HUDEP-2 (cell line): ENCODE results near the gene PAPLN.
A peak's percentile ranks its signal among the peaks of the same experiment; 100 is the strongest.
"Not testable (repeated sequence)": the region's sequence is repeated elsewhere in the genome, so short reads cannot be mapped to it uniquely, and the experiment has no call there.

Source experiments
- DNase-seq, 76 experiments: peaks; one replicate each; lab custom pipeline; 2025; ENCODE audit not compliant: unreplicated experiment in 76 of 76; lab: John Stamatoyannopoulos, UW

The PAPLN gene

GRCh38 chr14:73283608-73284379 lies 46.5 kb downstream of the PAPLN start:
- no peak for DNase-seq

GRCh38 chr14:73285979-73286378 lies 48.7 kb downstream of the PAPLN start:
- DNase-seq, result no peak

- DNase-seq, result no peak
These were observed 49.3 kb downstream of the PAPLN start for GRCh38 chr14:73286598-73286997.

- DNase-seq, result no peak
These were observed 49.8 kb downstream of the PAPLN start for GRCh38 chr14:73287071-73287470.

DNA sequence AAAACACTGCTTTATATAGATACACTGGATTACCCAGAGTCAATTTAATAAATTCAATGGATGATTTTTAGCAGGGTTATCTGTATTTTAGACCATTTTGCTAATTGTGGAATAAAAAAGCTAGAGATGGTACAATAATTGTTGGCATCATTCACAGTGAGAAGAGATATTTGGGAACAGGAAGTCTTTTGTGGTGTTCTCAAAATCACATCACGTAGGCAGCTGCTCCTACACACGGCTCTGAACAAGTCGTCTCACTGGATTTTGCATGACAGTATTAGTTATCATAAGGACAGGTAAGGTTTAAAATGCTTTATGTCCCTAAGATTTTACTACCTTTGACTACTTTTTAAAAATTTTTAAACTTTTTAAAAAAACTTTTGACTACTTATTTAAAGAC lies 52.0 kb downstream of the PAPLN start:
- no peak for DNase-seq

GRCh38 chr14:73289729-73290128 lies 52.4 kb downstream of the PAPLN start:
- no peak for DNase-seq

DNA sequence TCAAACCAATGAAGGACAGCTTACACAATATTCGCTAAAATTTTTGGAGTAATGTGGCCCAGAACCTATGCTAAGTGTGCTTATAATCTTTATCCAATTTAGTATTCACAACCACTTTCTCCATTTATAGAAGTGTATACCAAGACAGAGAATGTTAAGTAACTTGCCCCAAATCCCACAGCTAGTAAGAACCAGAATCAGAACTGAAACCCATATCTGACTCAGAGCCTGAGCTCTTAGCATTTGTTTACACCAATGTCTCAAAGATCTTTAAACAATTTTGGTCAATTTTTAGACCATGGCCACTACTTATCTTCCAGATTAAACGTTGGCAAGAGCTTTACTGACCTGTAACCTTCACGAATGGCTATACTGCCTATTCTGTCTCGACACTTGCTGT lies 53.0 kb downstream of the PAPLN start:
- no peak for DNase-seq

DNA sequence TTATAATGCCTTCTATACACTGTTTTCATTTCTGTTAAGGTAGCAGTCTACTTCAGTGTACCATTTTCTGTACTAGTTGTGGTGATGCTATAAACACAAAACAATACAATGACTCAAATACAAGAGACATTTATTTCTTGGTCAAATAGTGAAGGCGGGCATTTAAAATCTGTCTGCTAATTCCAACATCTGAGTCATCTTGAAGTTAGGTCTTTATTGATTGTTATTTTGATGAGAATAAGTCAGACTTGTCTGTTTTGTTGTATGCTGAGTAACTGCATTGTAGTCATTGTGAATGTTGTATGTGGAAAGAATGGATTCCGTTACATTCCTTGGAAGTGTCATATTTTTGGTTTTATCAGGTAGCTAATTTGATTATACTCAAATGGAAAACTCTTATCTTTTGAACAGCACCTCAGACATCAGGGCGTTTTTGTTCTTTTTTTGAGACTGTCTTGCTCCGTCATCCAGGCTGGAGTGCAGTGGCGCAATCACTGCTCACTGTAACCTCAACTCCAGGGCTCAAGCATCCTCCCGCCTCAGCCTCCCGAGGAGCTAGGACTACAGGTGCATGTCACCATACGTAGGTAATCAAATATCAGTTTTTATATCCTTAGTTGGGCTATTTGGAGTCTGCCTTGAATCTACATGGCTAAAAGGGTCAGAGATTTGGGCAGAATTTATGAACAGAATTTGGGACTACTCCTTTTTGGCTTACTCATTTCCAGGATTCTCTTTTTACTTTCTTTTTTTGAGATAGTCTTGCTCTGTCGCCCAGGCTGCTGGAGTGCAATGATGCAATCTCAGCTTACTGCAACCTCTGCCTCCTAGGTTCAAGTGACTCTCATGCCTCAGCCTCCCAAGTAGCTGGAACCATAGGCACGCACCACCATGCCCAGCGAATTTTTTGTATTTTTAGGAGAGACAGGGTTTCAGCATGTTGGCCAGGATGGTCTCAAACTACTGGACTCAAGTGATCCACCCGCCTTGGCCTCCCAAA lies 56.8 kb downstream of the PAPLN start:
- no peak for DNase-seq

GRCh38 chr14:73295198-73295796 lies 58.0 kb downstream of the PAPLN start:
- DNase-seq, result peak in 22 of 76 experiments; percentile 4 to 53 (median 21)

- DNase-seq, result no peak
These were observed 68.2 kb downstream of the PAPLN start for GRCh38 chr14:73305499-73305898.

GRCh38 chr14:73307261-73307660 lies 70.0 kb downstream of the PAPLN start:
- no peak for DNase-seq

- DNase-seq, result not testable (repeated sequence)
These were observed 71.9 kb downstream of the PAPLN start for GRCh38 chr14:73309207-73309606.

- DNase-seq, result no peak
These were observed 74.4 kb downstream of the PAPLN start for GRCh38 chr14:73311708-73312030.

DNA sequence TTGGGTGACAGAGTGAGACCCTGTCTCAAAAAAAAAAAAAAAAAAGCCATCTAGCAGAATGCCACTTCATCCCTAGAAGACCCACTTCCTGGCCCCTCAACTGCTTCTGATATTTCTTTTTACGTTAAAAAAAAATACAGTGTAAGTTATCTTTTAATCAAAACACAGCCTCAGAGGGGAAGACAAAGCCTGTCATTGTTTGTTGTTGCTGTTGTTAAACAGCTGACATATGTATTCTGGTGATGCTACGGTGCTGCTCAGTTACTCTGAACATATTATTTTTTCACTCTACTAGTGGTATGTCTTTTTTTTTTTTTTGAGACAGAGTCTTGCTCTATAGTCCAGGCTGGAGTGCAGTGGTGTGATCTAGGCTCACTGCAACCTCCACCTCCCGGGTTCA lies 75.4 kb downstream of the PAPLN start:
- DNase-seq, result no peak

DNA sequence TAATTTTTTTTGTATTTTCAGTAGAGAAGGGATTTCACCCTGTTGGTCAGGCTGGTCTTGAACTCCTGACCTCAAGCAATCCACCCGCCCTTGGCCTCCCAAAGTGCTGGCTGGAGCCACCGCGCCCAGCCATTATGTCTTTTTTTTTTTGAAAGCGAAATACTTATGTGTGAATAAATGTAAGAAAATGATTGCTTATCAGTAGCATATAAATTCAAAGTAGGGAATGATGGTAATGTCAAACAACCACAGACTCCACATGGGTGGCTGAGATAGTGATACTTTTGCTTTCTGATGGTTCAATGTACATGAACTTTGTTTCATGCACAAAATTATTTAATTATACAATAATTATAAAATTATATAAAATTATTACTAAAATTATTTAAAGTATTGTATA lies 75.8 kb downstream of the PAPLN start:
- peak in 18 of 76 experiments; percentile 1 to 44 (median 12) for DNase-seq

GRCh38 chr14:73323896-73324399 lies 86.6 kb downstream of the PAPLN start:
- DNase-seq, result peak in 28 of 76 experiments; percentile 4 to 63 (median 22)
